Measurements from ENCODE around the gene ABI3.

The ABI3 gene

GRCh38 chr17:49255125-49255524, 44.6 kb downstream of the ABI3 start:
- DNase-seq (ENCODE audit: low read depth in 1 of 2, low spot score in 1 of 2) = peak in 1 of 2 experiments; percentile 42
- TF ChIP-seq SPI1 (IDR thresholded peaks at IDR 0.05; ENCODE audit: borderline replicate concordance, low read depth) = peak; percentile 66; the same call in 1 of the 2 replicates
- TF ChIP-seq GABPA (IDR thresholded peaks at IDR 0.05; ENCODE audit: low read depth) = no peak
- TF ChIP-seq REST (IDR thresholded peaks at IDR 0.05; ENCODE audit: insufficient replicate concordance, low read depth) = no peak
- no peak for TF ChIP-seq CTCF (IDR thresholded peaks at IDR 0.05; ENCODE audit: insufficient read depth, low read length)
- TF ChIP-seq POLR2AphosphoS5 (IDR thresholded peaks at IDR 0.05; ENCODE audit: low read depth) = no peak
- H3K27ac ChIP-seq (replicated peaks) = no peak overlapping the region
- H3K4me3 ChIP-seq (replicated peaks; ENCODE audit: insufficient read depth, low read length) = no peak overlapping the region
- no peaks in the 10 kb centered on the region for H3K27me3 ChIP-seq (ENCODE audit: insufficient read depth, poor library complexity, severe bottlenecking)

GRCh38 chr17:49258394-49258793, 47.9 kb downstream of the ABI3 start:
- TF ChIP-seq POLR2AphosphoS5 (IDR thresholded peaks at IDR 0.05; ENCODE audit: low read depth) = no peak
- TF ChIP-seq CTCF (IDR thresholded peaks at IDR 0.05; ENCODE audit: insufficient read depth, low read length) = no peak
- no peak for TF ChIP-seq SPI1 (IDR thresholded peaks at IDR 0.05; ENCODE audit: borderline replicate concordance, low read depth)
- TF ChIP-seq GABPA (IDR thresholded peaks at IDR 0.05; ENCODE audit: low read depth) = no peak
- no peak for TF ChIP-seq REST (IDR thresholded peaks at IDR 0.05; ENCODE audit: insufficient replicate concordance, low read depth)

GRCh38 chr17:49259663-49260010, 49.1 kb downstream of the ABI3 start:
- TF ChIP-seq CTCF (IDR thresholded peaks at IDR 0.05; ENCODE audit: insufficient read depth, low read length) (no peak), REST (IDR thresholded peaks at IDR 0.05; ENCODE audit: insufficient replicate concordance, low read depth) (no peak), POLR2AphosphoS5 (IDR thresholded peaks at IDR 0.05; ENCODE audit: low read depth) (no peak), GABPA (IDR thresholded peaks at IDR 0.05; ENCODE audit: low read depth) (no peak), SPI1 (IDR thresholded peaks at IDR 0.05; ENCODE audit: borderline replicate concordance, low read depth) (no peak)

More at GRCh38 chr17:49258394-49258793, 47.9 kb downstream of the ABI3 start:
- Histone ChIP-seq H3K27me3 (ENCODE audit: insufficient read depth, poor library complexity, severe bottlenecking) (no peaks in the 10 kb centered on the region), H3K4me3 (replicated peaks; ENCODE audit: insufficient read depth, low read length) (no peak overlapping the region), H3K27ac (replicated peaks) (no peak overlapping the region)
- DNase-seq (ENCODE audit: low read depth in 1 of 2, low spot score in 1 of 2) = no peak

More at GRCh38 chr17:49259663-49260010, 49.1 kb downstream of the ABI3 start:
- Histone ChIP-seq H3K27ac (replicated peaks) (no peak overlapping the region), H3K27me3 (ENCODE audit: insufficient read depth, poor library complexity, severe bottlenecking) (no peaks in the 10 kb centered on the region), H3K4me3 (replicated peaks; ENCODE audit: insufficient read depth, low read length) (peak overlapping the region; percentile 41)
- DNase-seq (ENCODE audit: low read depth in 1 of 2, low spot score in 1 of 2) = no peak
